ENCODE measurements around the gene CLDN3. TPM values are rescaled to one million over a fixed set of nuclear protein-coding genes. Genes with fewer than 3 reads are reported as not detected.

The CLDN3 gene
- total RNA-seq, 2 experiments from 2014 or later, result not detected

DNA sequence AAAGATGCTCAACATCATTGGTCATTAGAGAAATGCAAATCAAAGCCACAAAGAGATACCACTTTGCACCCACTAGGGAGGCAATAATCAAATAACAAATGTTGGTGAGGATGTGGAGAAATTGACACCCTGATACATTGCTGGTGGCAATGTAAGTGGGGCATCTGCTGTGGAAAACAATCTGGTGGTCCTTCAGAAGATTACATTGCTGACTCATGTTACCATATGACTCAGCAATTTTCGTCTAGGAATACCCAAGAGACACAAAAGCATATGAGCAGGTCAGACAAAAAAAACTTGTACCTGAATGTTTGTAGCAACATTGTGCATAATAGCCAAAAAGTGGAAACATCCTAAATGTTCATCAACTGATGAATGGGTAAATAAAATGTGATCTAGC, 4.9 kb upstream of the CLDN3 start:
- no peak for DNase-seq (ENCODE audit: low spot score)
- Histone ChIP-seq H3K4me1 (ENCODE audit: insufficient read depth, low read length, poor library complexity, severe bottlenecking) (peaks cover 3% of the 10 kb centered on the region), H3K9me2 (ENCODE audit: insufficient read depth, low read length) (no peaks in the 10 kb centered on the region), H3K36me3 (ENCODE audit: insufficient read depth, low read length) (no peaks in the 10 kb centered on the region), H3K4me3 (ENCODE audit: low read depth, low read length, poor library complexity, severe bottlenecking) (no peak overlapping the region), H2AFZ (ENCODE audit: low read length) (no peak overlapping the region), H3K27ac (ENCODE audit: low read depth, low read length, poor library complexity, severe bottlenecking) (no peak overlapping the region), H3K4me2 (ENCODE audit: low read length) (no peak overlapping the region), H3K9me3 (ENCODE audit: low read length) (no peaks in the 10 kb centered on the region), H4K20me1 (ENCODE audit: insufficient read depth, low read length) (no peaks in the 10 kb centered on the region), H3K79me2 (ENCODE audit: insufficient read depth, low read depth, low read length) (no peaks in the 10 kb centered on the region)
- no peak for TF ChIP-seq EZH2phosphoT487 (IDR thresholded peaks at IDR 0.05; ENCODE audit: borderline replicate concordance, low read depth, low read length)
- TF ChIP-seq CTCF (conservative IDR thresholded peaks at IDR 0.05; ENCODE audit: low read length), result no peak
- POLR2A ChIA-PET, result no interaction called here
- CTCF ChIA-PET (ENCODE audit: unreplicated experiment), result no interaction called here
- BruUV-seq (replicated peaks), result no TSS peak
- intact Hi-C loops (cut with micrococcal nuclease; ENCODE audit: unreplicated experiment), result no loop called here

GRCh38 chr7:73773700-73774517, 3.8 kb upstream of the CLDN3 start:
- Histone ChIP-seq H3K9me3 (ENCODE audit: low read length) (no peaks in the 10 kb centered on the region), H3K4me2 (ENCODE audit: low read length) (no peak overlapping the region), H3K79me2 (ENCODE audit: insufficient read depth, low read depth, low read length) (no peaks in the 10 kb centered on the region), H3K9me2 (ENCODE audit: insufficient read depth, low read length) (no peaks in the 10 kb centered on the region), H4K20me1 (ENCODE audit: insufficient read depth, low read length) (no peaks in the 10 kb centered on the region), H2AFZ (ENCODE audit: low read length) (no peak overlapping the region), H3K4me3 (ENCODE audit: low read depth, low read length, poor library complexity, severe bottlenecking) (no peak overlapping the region), H3K36me3 (ENCODE audit: insufficient read depth, low read length) (no peaks in the 10 kb centered on the region), H3K4me1 (ENCODE audit: insufficient read depth, low read length, poor library complexity, severe bottlenecking) (peaks cover 3% of the 10 kb centered on the region), H3K27ac (ENCODE audit: low read depth, low read length, poor library complexity, severe bottlenecking) (no peak overlapping the region)
- intact Hi-C loops (cut with micrococcal nuclease; ENCODE audit: unreplicated experiment), result no loop called here
- no peak for DNase-seq (ENCODE audit: low spot score)
- ChIA-PET CTCF (ENCODE audit: unreplicated experiment) (no interaction called here), POLR2A (interaction anchor here (1.1 kb wide), 1 partner anchor 35 kb away, joined by 3 read pairs; the partner anchor contains the start of gene ABHD11)
- TF ChIP-seq EZH2phosphoT487 (IDR thresholded peaks at IDR 0.05; ENCODE audit: borderline replicate concordance, low read depth, low read length), result no peak
- no peak for TF ChIP-seq CTCF (conservative IDR thresholded peaks at IDR 0.05; ENCODE audit: low read length)
- no TSS peak for BruUV-seq (replicated peaks)
